Calu3 (cell line): Measurements from ENCODE around the gene VAC14. TPM values are rescaled to one million over a fixed set of nuclear protein-coding genes. Genes with fewer than 3 reads are reported as not detected.

Experiments
- BruUV-seq: library from RNA; stranded (reverse); fragments of 400-500 nt; replicated peaks from 2 replicates; lab custom pipeline; 2021; lab: Mats Ljungman, UMichigan
- CTCF ChIA-PET: fragments of 300-600 bp; sonication (Branson Sonifier 250); formaldehyde crosslinking; loops from one replicate; lab custom pipeline; 2022; ENCODE audit warnings: antibody characterized with exemption; lab: Charles Lee
- DNase-seq: peaks from one replicate; pipeline ENCODE4 v3.0.0; 2022
- H3K27ac Mint-ChIP-seq: one replicate; pipeline ENCODE4 v1.8.0; 2022; ENCODE audit warnings: mixed read lengths; ENCODE audit not compliant: unreplicated experiment
- H3K27me3 Mint-ChIP-seq: one replicate; pipeline ENCODE4 v1.8.0; 2022; ENCODE audit warnings: mixed read lengths; ENCODE audit not compliant: unreplicated experiment
- H3K36me3 Mint-ChIP-seq: one replicate; pipeline ENCODE4 v1.8.0; 2022; ENCODE audit warnings: mild to moderate bottlenecking, moderate library complexity, mixed read lengths; ENCODE audit not compliant: insufficient read depth, unreplicated experiment
- H3K4me1 Mint-ChIP-seq: one replicate; pipeline ENCODE4 v1.8.0; 2022; ENCODE audit warnings: mild to moderate bottlenecking, low read depth, mixed read lengths; ENCODE audit not compliant: unreplicated experiment
- H3K4me3 Mint-ChIP-seq: one replicate; pipeline ENCODE4 v1.8.0; 2022; ENCODE audit warnings: mild to moderate bottlenecking, low read depth, moderate library complexity, mixed read lengths; ENCODE audit not compliant: unreplicated experiment
- H3K9me3 Mint-ChIP-seq: one replicate; pipeline ENCODE4 v1.8.0; 2022; ENCODE audit warnings: low read depth, mixed read lengths; ENCODE audit not compliant: unreplicated experiment
- CTCF ChIP-seq: fragments of 200-600 bp; IDR thresholded peaks from one replicate; pipeline ENCODE4 v1.8.0; 2022; ENCODE audit warnings: antibody characterized with exemption; ENCODE audit not compliant: unreplicated experiment
- intact Hi-C: fragments of 100-400 bp; cut with micrococcal nuclease; formaldehyde crosslinking; loops from one replicate; pipeline ENCODE4 v1.10.0; 2022; ENCODE audit not compliant: unreplicated experiment
- total RNA-seq: library from RNA; stranded (reverse); gene quantifications from 2 replicates; pipeline ENCODE4 v1.2.3, GENCODE V29; 2022

The VAC14 gene
- total RNA-seq, 1 experiment from 2014 or later: 63.8 TPM

DNA sequence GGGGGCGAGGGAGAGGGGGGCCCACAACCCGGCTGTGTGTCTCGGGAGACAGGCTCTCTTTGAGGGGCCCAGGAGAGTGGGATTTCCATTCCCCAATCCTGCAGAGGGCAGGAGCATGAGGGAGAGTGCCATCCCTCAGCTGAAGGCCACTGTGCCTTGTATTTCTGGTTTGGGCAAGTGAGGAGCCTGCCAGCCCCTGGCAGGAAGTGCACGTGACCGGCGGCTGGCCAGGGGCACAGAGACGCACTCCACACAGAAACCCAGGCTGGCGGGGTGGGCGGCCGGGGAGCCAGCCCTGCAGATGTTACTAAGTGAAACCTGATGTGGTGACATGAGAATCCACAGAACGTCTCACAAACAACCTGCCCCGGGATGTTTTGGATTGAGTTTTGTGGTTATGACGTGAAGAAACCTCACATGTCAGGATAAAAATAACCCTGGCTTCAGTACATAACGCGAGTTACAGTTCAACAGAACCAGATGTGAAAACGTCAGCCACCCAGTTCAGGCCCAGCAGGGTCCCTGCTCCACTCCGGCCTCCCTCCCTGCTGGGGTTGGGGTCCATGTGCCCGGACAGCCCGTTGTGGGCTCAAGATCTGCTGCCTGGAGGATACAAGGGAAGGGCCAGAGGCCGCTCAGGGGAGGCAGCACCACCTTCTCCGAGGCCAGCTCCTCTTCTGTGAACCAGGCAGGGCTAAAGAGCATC is 63.4 kb downstream of the VAC14 start:
- BruUV-seq: no TSS peak
- Mint-ChIP-seq H3K27ac (no peak overlapping the region), H3K36me3 (peaks cover 18% of the 10 kb centered on the region), H3K9me3 (no peaks in the 10 kb centered on the region), H3K4me3 (no peak overlapping the region), H3K4me1 (no peaks in the 10 kb centered on the region), H3K27me3 (no peaks in the 10 kb centered on the region)
- intact Hi-C loops: no loop called here
- TF ChIP-seq CTCF: no peak
- DNase-seq: no peak
- CTCF ChIA-PET: interaction anchor here (1.0 to 1.3 kb wide), 2 partner anchors 31 to 33 kb away, joined by 3 to 8 read pairs; no protein-coding TSS in a partner anchor

DNA sequence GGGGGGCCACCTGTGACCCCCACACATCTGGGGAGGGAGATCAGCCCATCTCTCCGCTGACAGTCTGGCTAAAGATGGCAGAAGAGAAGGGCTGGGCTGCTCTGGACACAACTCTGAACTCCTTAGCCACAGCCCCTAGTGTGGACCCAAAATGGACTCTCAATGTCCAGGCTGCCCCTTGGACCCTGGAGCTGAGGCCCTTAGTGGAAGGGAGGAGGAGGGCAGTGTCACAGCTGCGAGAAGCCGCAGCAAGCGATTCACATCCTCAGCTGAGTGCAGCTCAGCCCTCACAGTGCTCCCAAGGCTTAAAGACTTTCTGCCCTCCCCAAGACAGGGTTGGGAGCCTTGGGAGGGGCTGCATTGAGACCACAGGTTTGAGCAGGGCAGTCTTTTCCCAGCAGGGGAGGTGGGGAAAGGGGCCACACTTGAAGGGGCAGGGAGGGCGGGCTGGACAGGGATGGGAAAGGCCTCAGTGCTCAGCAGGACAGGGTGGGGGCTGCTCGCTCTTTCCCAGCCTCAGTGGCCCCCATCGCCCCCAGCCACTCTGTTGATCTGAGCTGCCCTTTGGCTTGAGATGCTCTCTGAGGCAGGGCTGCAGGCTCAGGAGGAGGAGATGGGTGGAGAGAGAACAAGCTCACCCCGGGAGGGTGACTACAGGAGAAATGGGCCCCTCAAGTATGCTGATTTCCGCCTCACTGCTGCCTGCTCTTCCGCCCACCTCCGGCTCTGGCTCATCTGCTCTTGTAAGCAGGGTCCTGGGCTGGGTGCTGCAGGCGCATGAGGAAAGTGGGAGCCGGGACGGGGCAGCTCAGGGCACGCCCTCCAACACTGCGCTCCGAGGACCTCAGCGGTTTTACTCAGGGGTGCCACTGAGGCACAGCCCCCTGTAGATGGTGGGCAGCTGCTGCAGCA is 64.2 kb downstream of the VAC14 start:
- no TSS peak for BruUV-seq
- CTCF ChIA-PET: interaction anchor here (0.6 kb wide), 1 partner anchor 260 kb away, joined by 4 read pairs; no protein-coding TSS in a partner anchor

DNA sequence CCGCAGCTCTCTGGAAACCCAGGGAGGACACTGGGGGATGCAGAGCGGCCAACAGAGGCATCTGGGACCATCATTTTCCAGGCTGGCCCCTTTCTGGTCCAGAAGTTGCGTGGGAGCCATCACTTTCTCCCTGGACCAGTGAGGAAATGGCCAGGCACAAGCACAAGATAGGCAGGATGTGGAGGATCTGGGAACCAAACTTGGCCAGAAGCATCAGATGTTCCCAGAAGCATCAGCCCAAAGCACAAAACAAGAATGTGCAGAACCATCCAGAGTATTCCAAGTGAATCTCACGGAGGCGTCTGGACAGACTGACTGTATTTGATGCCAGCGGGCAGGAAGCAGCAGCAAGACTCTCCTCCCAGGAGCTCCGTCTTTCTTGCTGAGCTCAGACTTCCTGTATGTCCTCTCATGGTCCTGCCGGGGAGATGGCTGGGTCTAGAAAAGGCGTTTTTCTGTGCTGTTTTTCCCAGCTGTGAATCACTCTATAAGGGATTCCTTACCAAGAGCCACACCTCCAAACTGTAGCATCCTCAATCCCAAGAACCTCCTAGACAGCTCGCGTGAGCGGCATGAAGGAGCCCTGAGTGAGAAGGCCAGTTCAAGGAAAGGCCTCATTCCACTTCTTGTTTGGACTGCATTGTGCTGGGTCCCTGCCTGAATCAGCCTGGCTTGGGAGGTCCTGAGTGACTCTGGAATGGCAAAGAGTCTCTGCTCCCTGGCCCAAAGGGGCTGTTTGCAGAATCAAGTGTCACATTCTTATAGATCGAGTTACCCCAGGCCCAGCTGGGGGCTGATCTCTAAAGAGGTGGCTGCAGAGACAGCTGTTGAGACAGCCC is 65.6 kb downstream of the VAC14 start:
- no peak overlapping the region for H3K4me3 Mint-ChIP-seq

More for the DNA sequence above, 64.2 kb downstream of the VAC14 start:
- Mint-ChIP-seq H3K36me3 (peaks cover 14% of the 10 kb centered on the region), H3K4me3 (no peak overlapping the region), H3K9me3 (no peaks in the 10 kb centered on the region), H3K27ac (no peak overlapping the region), H3K27me3 (no peaks in the 10 kb centered on the region), H3K4me1 (no peaks in the 10 kb centered on the region)
- no peak for DNase-seq
- no peak for TF ChIP-seq CTCF
- intact Hi-C loops: no loop called here

More for the DNA sequence above, 65.6 kb downstream of the VAC14 start:
- CTCF ChIA-PET: no interaction called here
- H3K9me3 Mint-ChIP-seq: no peaks in the 10 kb centered on the region
- no peak for DNase-seq
- H3K27ac Mint-ChIP-seq: no peak overlapping the region
- BruUV-seq: no TSS peak
- intact Hi-C loops: no loop called here
- no peaks in the 10 kb centered on the region for H3K27me3 Mint-ChIP-seq
- TF ChIP-seq CTCF: no peak
- H3K4me1 Mint-ChIP-seq: no peaks in the 10 kb centered on the region
- H3K36me3 Mint-ChIP-seq: peaks cover 10% of the 10 kb centered on the region
